Cardiac muscle cell (in vitro differentiated cells and primary cell): ENCODE measurements around the gene ZNF224. TPM values are rescaled to one million over a fixed set of nuclear protein-coding genes. Genes with fewer than 3 reads are reported as not detected.
A peak's percentile ranks its signal among the peaks of the same experiment; 100 is the strongest.

Source experiments
- DNase-seq, 2 donors: peaks; one replicate each; pipeline versions ENCODE4 v3.0.0 to v3.0.0-alpha.2; 2010 to 2017; ENCODE audit warnings: low read depth in 1 of 2, low spot score in 1 of 2
- H3K27ac ChIP-seq: fragments of 200-600 bp; sonication (generic); 2 replicates; pipeline ENCODE4 v1.5.1; 2016
- H3K27me3 ChIP-seq: fragments of 200-600 bp; sonication (generic); 2 replicates; pipeline ENCODE4 v1.6.0; 2016; ENCODE audit warnings: control low read depth
- H3K36me3 ChIP-seq: fragments of 200-600 bp; sonication (generic); 2 replicates; pipeline ENCODE4 v1.5.1; 2016; ENCODE audit warnings: control low read depth
- H3K4me1 ChIP-seq: fragments of 200-600 bp; sonication (generic); 2 replicates; pipeline ENCODE4 v1.8.1; 2017; ENCODE audit warnings: low read depth, mild to moderate bottlenecking, mixed run types
- H3K4me3 ChIP-seq: fragments of 200-600 bp; sonication (generic); 2 replicates; pipeline ENCODE4 v1.5.1; 2016; ENCODE audit warnings: mild to moderate bottlenecking
- H3K9me3 ChIP-seq: fragments of 200-600 bp; sonication (generic); 2 replicates; pipeline ENCODE4 v1.5.1; 2017; ENCODE audit warnings: low read depth, mild to moderate bottlenecking, control low read depth
- CTCF ChIP-seq: IDR thresholded peaks from 2 replicates; pipeline ENCODE4 v1.5.1; 2012; ENCODE audit warnings: low read depth, mild to moderate bottlenecking, low read length
- polyA plus RNA-seq: library from polyadenylated mRNA; unstranded; fragments of >200 nt; fragmentation: Nextera tagmentation; extraction: Ambion mirVana; gene quantifications from 2 replicates; pipeline ENCODE4 v1.2.1, GENCODE V29; 2016
- total RNA-seq: library from RNA; depleted of rRNA; stranded (reverse); fragments of >200 nt; gene quantifications from 2 replicates; pipeline ENCODE4 v1.2.3, GENCODE V29; 2016

Gene ZNF224
- 12.0 and 29.3 TPM in 2 replicates for total RNA-seq
- 18.6 and 24.7 TPM in 2 replicates for polyA plus RNA-seq

DNA sequence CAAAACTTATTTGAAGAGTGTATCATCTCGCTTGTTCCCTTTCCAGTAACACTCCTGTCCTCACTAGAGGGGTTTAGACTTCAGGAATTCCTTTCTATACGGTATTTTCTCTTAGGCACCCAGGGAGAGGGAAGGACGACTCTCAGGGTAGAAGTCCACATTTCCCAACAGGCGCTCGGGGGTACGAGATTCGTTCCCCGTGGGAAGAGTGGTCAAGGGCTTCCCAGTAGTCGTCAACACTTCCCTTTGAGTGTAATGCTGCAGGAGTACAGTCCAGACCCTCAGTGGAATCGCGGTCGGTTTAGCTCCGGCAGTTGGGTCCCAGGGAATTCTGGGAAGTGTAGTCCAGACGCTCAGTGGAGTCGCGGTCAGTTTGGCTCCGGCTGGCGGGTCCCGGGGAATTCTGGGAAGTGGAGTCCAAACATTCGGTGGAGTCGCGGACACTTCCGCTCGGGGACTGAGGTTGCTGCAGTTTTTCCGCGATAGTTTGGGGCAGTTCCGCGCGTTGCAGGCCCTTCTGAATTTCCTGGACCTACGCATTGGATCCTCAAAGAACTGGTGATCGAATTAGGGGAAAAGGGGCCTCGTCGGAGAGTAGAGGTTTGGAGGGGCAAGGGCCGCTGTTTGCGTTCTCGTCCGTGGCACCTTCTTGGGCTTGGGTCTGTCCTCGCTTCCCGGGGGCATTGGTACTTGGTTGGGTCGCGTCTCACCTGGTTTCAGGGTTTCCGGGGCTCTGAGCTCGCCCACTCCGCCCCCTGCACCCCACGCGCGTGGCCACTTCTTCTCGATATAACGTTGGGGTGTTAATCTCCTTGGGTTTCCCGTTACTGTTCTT lies at the start of gene ZNF224:
Gene ZNF224 (plus strand): TSS at position 431 of the 835 bp plus-strand sequence. CDS start 3,513 bp downstream, outside the sequence.
- peak; percentile 94 to 96 for DNase-seq
- H3K36me3 ChIP-seq: no peaks in the 10 kb centered on the region
- TF ChIP-seq CTCF: no peak
- H3K9me3 ChIP-seq: no peaks in the 10 kb centered on the region
- peak within 1 kb of the TSS; percentile 69 for H3K4me3 ChIP-seq
- peak within 1 kb of the TSS; percentile 77 for H3K27ac ChIP-seq
- no peaks in the 10 kb centered on the region for H3K4me1 ChIP-seq
- no peaks in the 10 kb centered on the region for H3K27me3 ChIP-seq

- Histone ChIP-seq H3K36me3 (no peaks in the 10 kb centered on the region), H3K9me3 (no peaks in the 10 kb centered on the region), H3K27ac (no peak overlapping the region), H3K4me1 (no peaks in the 10 kb centered on the region), H3K27me3 (peaks cover 11% of the 10 kb centered on the region), H3K4me3 (peak overlapping the region; percentile 60)
- peak in 1 of 2 donors; percentile 6 for DNase-seq
- TF ChIP-seq CTCF: no peak
These were observed 43.2 kb upstream of the ZNF224 start for GRCh38 chr19:44050740-44051649.

DNA sequence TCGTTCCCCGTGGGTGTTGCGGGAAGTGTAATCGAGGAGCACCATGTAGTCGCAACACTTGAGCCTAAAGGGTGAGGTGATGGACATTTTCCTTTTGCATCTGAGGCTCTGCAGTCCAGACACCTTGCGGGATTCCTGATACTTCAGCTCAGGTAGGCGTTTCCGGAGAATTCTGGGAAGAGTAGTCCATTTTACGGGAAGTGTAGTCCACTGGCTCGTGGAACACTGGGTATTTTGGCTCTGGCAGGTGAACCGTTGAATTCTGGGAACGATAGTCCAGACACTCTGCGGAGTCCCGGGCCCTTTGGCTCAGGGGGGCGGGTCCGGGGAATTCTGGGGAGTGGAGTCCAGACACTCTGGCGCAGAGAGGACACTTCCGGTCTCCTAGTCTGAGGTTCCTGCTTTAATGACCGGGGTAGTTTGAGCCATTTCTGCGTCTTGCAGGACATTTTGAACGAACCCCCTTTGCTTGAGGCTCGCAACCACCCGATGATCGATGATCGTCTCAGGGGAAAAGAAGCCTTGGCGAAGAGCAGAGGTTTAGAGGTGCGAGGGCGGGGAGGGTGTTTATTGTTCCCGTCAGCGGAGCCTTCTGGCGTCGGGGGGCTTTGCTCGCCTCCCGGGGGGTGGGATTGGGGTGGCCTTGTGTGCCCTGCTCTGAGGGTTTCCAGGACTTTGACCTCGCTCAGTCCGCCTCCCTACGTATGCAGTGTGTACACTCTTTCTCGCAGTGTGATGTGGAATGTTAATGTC lies 42.3 kb upstream of the ZNF224 start, which contains the start of gene ZNF223:
Gene ZNF223 (plus strand): TSS at position 387 of the 753 bp plus-strand sequence. CDS start 3,141 bp downstream, outside the sequence.
- Histone ChIP-seq H3K4me1 (no peaks in the 10 kb centered on the region), H3K27ac (peak within 1 kb of the TSS; percentile 68), H3K27me3 (peaks cover 11% of the 10 kb centered on the region), H3K4me3 (peak within 1 kb of the TSS; percentile 60), H3K9me3 (no peaks in the 10 kb centered on the region), H3K36me3 (no peaks in the 10 kb centered on the region)
- DNase-seq: peak; percentile 95 to 96
- no peak for TF ChIP-seq CTCF

- no peak for DNase-seq
- Histone ChIP-seq H3K27ac (no peak overlapping the region), H3K36me3 (peaks cover 13% of the 10 kb centered on the region), H3K9me3 (no peaks in the 10 kb centered on the region), H3K27me3 (no peaks in the 10 kb centered on the region), H3K4me1 (no peaks in the 10 kb centered on the region), H3K4me3 (no peak overlapping the region)
- TF ChIP-seq CTCF: no peak
These were observed 38.3 kb upstream of the ZNF224 start for GRCh38 chr19:44055870-44056269.

DNA sequence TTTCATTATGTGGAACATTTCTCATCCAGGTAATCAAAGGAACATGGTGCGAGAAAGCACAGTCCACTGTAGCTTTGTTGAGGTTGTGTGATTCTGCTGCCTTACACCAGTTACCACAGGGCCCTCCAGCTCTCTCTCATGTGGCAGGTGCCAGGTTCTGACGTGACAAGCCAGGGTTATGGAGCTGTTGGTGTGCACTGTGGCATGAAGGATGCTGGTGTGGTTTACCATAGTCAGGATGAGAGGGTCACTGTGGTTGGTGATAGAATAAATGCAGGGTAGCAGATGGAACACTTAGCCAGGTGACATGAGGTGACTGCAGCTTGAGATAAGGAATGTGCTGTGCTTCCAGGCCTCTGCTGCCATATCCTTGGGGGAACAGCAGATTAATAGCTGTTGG lies 34.9 kb upstream of the ZNF224 start:
- Histone ChIP-seq H3K4me1 (no peaks in the 10 kb centered on the region), H3K4me3 (no peak overlapping the region), H3K36me3 (peaks cover 25% of the 10 kb centered on the region), H3K27me3 (no peaks in the 10 kb centered on the region), H3K9me3 (no peaks in the 10 kb centered on the region), H3K27ac (no peak overlapping the region)
- no peak for DNase-seq
- no peak for TF ChIP-seq CTCF
